GM19395 (cell line): ENCODE measurements around the gene LHX5.

Experiments used
- ATAC-seq: cut with Tn5 transposase; IDR thresholded peaks from one replicate; pipeline ENCODE4 v1.9.1; 2021; ENCODE audit warnings: mild to moderate bottlenecking, moderate library complexity; ENCODE audit not compliant: unreplicated experiment

The LHX5 gene

DNA sequence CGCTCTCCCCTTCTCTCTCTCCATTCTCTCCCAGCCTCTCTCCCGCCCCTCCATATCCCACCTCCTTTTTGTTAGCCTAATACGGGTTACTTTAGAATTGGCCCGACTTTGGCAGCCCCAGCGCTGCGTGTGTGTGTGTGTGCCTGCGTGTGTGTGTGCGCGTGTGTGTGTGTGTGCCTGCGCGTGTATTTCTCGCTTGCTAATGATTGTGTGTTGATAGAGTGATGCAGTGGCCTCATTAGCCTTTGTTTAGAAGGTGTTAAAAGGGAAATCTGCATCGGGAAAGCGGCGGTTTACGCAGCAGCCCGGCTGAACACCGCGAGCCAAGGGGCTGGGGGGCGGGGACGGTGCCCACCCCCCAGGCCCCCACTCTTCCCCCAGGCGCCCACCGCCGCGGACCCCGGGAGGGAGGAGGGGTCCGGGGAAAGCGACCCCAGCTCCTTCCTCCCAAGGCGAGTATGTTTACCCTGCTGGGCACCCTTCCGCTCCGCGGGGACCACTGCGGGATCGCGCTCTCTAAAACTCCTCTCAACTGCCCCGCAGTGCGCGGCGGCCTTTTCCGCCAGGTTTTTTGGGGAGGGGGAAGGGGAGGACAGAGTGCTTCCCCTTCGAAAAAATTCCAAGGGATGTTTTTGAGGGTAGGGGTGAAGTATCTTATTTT, 6.8 kb upstream of the LHX5 start:
- ATAC-seq = no peak

- no peak for ATAC-seq
These were observed 6.2 kb upstream of the LHX5 start for GRCh38 chr12:113477842-113478215.

- ATAC-seq = no peak
These were observed 5.6 kb upstream of the LHX5 start for GRCh38 chr12:113477171-113477841.

- ATAC-seq = no peak
These were observed 4.7 kb upstream of the LHX5 start for GRCh38 chr12:113476176-113476986.

DNA sequence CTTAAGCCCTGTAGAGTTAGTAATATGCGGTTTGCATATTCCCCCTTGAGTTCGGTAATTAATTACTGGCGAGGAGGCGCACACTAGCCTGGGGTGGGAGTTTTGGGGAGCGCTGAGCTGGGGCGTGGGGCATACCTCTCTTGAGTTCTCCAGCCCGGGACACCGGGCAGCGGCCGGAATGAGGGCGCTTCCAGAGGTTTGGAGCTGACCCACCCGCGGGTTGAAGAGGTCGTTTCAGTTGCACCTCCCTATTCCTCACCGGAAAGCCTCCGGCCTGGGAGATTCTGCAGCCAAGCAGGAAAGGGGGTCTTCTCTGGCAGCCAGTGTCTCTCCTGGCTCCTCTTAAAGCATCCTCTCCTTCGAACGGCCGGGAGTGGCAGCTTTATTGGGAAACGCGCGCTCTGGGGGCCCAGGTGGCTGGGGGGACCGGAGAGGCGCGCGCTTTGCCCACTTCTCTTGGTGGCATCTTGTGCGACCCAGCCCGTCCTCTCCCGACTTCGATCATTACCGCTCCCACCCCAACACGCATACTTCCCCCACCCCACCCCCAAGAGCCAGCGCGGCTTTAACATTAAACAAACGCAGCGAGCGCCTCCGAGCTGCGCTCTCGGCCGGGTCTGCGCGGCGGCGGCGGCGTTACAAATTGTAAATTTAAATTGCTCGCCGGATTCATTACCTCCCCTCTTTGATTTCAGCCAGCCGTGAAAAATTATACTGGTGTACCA, 3.9 kb upstream of the LHX5 start:
- ATAC-seq = no peak

DNA sequence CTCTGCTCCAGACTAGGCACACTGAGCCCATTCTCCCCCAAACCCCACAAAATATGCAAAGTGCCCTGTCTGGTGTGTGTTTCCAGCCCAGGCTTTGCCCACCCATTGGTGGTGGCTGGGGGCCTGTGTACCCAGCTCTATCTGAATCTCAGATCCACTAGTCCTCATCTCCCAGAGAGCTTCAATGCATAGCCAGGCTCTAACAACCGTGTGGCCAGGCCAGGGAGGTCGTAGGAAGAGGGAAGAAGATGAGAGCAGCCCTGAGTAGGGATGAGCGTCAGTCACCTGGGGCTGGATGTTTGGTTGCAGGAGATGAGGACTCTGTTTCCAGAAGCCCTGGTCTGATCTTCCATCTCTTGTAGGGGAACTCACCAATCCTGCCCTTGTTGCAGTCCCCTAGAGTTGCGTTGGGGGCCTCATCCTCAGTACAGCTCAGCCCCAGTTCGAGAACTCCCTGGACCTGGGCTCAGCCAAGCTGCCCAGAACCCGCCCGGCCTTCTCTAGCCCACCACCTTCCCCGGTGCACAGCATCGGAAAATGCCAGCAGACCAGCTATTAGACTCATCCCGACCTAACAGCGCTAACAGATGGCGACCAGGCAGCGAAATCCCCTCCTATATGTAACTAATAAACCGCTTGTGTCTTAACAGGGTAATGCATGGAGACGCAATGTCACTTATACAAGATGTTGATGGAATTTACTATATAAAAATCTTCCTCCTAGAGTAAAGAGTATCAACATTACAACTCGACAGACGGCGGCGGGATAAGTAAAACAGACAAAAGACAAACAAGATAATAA, 3.2 kb upstream of the LHX5 start:
- ATAC-seq = no peak

GRCh38 chr12:113473942-113474341, 2.3 kb upstream of the LHX5 start:
- no peak for ATAC-seq

- ATAC-seq = no peak
These were observed 1.7 kb upstream of the LHX5 start for GRCh38 chr12:113473400-113473799.

DNA sequence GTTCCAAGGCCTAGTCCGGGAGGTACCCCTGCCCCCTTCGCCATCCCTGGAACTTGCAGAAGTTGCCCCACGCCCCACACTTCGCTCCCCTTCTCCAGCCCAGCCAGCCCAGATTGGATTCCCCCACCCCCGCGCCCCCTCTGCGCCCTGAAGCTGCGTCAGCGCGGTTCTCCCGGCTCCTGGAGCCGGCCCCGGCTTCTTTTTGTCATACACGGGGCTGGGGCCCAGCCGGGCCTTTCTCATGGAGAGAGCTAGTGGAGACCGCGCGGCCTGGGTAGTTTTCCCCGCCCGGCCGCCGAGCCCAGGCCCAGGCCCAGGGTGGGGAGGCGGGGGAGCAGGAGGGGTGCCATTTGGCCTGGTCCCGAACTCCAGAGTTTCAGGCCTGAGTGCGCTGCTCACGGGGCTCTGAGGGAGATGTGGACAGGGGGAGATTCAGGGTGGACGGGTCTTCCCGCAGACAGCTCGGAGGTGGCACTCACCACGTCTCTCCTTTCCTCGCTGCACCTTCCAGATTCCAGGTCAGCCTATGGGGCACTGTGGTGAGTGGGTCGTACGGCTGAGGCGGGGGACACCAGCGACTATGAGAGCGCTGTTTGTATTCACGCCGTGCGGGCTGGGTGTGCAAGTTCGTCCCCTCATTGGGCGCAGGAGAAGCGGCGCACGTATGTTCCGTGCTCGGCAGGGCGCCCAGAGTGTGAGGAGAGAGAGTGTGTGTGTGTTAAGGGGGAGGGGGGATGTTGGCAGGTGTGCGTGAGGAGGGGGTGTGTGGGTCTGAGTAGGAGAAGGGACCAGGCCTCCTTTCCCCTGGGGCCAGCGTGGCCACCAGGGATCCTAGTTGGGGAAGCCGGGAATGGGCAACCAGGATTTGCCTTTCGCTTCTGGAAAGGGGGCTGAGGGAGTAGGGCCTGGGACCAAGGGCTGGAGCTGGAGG, 785 bp upstream of the LHX5 start:
- no peak for ATAC-seq

GRCh38 chr12:113470871-113471618, 626 bp downstream of the LHX5 start:
- ATAC-seq = no peak

DNA sequence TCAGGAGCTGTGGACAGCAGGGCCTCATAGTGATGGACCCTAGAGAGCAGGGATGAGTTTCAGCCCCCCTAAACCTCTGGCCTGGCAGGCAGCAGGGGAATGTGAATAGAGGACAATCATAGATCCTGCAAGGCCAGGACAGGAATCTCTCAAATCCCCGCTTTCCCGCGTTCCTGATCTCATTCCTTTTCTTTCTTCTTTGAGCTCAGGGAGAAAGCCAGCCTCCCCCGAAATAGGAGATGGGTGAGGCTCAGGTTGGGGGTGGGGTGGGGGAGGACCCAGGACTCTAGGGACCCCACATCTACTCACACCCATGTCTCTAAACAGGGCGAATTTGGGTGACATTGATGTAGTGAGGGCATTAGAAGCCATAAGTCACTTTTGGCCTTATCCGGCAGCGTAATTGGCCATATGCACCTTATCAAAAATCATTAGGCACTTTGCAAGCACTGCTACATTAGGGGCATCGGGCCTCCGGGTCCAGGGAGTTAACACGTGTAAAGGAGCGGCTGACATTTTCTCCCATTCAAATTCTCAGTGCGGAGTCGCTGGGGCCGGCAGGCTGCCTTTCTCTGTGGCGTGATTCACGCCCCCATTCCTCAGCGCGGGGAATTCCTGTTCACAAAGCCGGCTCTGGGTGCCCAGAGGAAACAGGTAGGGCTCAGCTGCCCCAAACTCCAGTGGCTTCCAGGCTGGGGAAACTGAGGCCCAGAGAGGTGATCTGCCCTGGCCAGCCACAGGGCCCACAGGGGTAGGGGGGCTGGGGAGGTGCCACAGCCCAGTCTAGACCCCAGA, 1.5 kb downstream of the LHX5 start:
- no peak for ATAC-seq

DNA sequence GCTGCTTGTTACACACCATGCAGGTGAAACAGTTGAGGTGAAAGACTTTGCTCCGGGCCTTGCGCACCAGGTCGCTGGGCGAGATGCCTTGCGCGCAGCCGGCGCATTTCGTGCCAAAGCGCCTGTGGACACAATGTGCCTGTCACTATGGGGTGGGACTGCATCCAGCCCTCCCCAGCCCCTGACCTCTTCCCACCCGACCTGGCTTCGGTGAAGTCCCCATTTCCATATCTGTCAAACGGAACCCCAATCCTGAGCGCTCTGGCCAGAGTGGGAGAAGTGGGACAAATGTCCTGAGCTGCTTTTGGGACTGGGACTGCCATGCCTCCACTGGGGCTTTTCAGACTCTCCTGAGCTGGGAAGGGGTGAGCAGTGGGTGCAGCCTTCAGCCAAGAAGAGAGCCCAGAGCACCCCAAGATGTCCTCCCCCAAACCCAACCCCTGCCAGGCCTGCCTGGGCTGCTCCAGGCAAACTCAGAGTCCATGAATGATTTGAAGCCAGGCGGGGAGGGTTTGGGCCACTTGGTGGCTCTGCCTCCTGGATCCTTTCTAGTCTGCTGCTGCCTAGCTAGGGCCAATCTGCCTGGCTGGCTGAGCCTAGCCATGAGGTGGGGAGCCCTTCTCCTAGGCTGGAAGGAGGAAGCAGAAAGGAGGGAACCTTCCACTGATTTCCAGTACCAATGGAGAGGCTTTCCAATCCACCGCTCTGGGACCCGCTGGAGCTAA, 2.3 kb downstream of the LHX5 start:
- ATAC-seq = no peak

- ATAC-seq = no peak
These were observed 3.1 kb downstream of the LHX5 start for GRCh38 chr12:113468365-113469223.

GRCh38 chr12:113467502-113468364, 3.9 kb downstream of the LHX5 start:
- ATAC-seq = no peak

GRCh38 chr12:113467142-113467501, 4.5 kb downstream of the LHX5 start:
- ATAC-seq = no peak
